ENCODE data around the gene ARRDC2. TPM values are rescaled to one million over a fixed set of nuclear protein-coding genes. Genes with fewer than 3 reads are reported as not detected.

The ARRDC2 gene
- total and polyA plus RNA-seq, 3 experiments from 2014 or later = 33.5 to 45.8 (median 37.1) TPM

DNA sequence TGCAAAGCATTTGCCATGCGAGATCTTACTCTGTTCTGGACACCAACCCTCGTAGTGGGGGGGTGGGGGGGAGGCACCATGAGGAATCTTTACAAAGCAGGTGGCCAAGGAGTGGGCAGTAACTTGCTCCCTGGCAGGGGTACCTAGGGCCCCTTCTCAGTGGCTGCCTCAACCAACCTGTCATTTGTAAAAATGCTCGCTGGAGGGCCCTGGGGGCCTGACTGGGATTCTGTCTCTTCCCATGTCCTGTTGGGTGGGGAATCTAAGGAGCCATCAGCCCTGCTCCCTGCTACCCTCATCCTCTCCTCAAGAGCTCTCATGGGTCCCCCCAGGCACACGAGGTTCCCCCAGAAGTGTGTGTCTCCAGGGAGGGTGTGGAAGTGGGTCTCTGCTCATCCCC lies 39.6 kb upstream of the ARRDC2 start:
- H3K27me3 ChIP-seq (ENCODE audit: insufficient read depth, low read length, poor library complexity, severe bottlenecking) = peaks cover 18% of the 10 kb centered on the region
- peaks cover 7 to 12% (median 8%) of the 10 kb centered on the region in 3 donors for H3K4me1 Mint-ChIP-seq
- no peaks in the 10 kb centered on the region for H3K36me3 Mint-ChIP-seq
- CTCF ChIA-PET = interaction anchor here (1.0 kb wide), 1 partner anchor 22 kb away, joined by 3 read pairs; no protein-coding TSS in a partner anchor
- DNase-seq = no peak
- peaks cover 0 to 2% (median 0%) of the 10 kb centered on the region in 5 donors for H3K9me3 Mint-ChIP-seq
- no peaks in the 10 kb centered on the region for H3K36me3 ChIP-seq (ENCODE audit: insufficient read depth, low read length)
- peaks cover 41 to 48% of the 10 kb centered on the region in 2 donors for H3K27me3 Mint-ChIP-seq
- POLR2A ChIA-PET = no interaction called here
- no peaks in the 10 kb centered on the region for H3K9me3 ChIP-seq (ENCODE audit: low read length)
- H3K4me3 Mint-ChIP-seq = no peak overlapping the region
- H3K27ac Mint-ChIP-seq = no peak overlapping the region
- no peak overlapping the region for H3K27ac ChIP-seq (ENCODE audit: low read depth, low read length)
- no peak overlapping the region for H3K4me3 ChIP-seq (ENCODE audit: low read length)
- H3K4me1 ChIP-seq (ENCODE audit: insufficient read depth, low read length) = no peaks in the 10 kb centered on the region

GRCh38 chr19:17969096-17969792 lies 38.7 kb upstream of the ARRDC2 start:
- H3K4me3 ChIP-seq (ENCODE audit: low read length) = no peak overlapping the region

GRCh38 chr19:17972230-17972629 lies 35.7 kb upstream of the ARRDC2 start:
- Histone ChIP-seq H3K27me3 (ENCODE audit: insufficient read depth, low read length, poor library complexity, severe bottlenecking) (peaks cover 5% of the 10 kb centered on the region), H3K36me3 (ENCODE audit: insufficient read depth, low read length) (no peaks in the 10 kb centered on the region), H3K9me3 (ENCODE audit: low read length) (no peaks in the 10 kb centered on the region), H3K27ac (ENCODE audit: low read depth, low read length) (no peak overlapping the region), H3K4me3 (ENCODE audit: low read length) (no peak overlapping the region), H3K4me1 (ENCODE audit: insufficient read depth, low read length) (no peaks in the 10 kb centered on the region)
- no peak overlapping the region for H3K27ac Mint-ChIP-seq
- DNase-seq = no peak
- peaks cover 2 to 3% (median 3%) of the 10 kb centered on the region in 3 donors for H3K4me1 Mint-ChIP-seq
- no peak overlapping the region for H3K4me3 Mint-ChIP-seq
- H3K9me3 Mint-ChIP-seq = peaks cover 0 to 2% (median 0%) of the 10 kb centered on the region in 5 donors
- no peaks in the 10 kb centered on the region for H3K36me3 Mint-ChIP-seq
- CTCF ChIA-PET = no interaction called here
- POLR2A ChIA-PET = no interaction called here
- peaks cover 17 to 18% of the 10 kb centered on the region in 2 donors for H3K27me3 Mint-ChIP-seq

More at GRCh38 chr19:17969096-17969792, 38.7 kb upstream of the ARRDC2 start:
- H3K9me3 ChIP-seq (ENCODE audit: low read length) = no peaks in the 10 kb centered on the region
- DNase-seq = no peak
- Mint-ChIP-seq H3K9me3 (peaks cover 0 to 2% (median 0%) of the 10 kb centered on the region in 5 donors), H3K36me3 (no peaks in the 10 kb centered on the region), H3K27me3 (peaks cover 36 to 39% of the 10 kb centered on the region in 2 donors), H3K27ac (no peak overlapping the region), H3K4me1 (peaks cover 7 to 12% (median 8%) of the 10 kb centered on the region in 3 donors), H3K4me3 (no peak overlapping the region)
- H3K27me3 ChIP-seq (ENCODE audit: insufficient read depth, low read length, poor library complexity, severe bottlenecking) = peaks cover 18% of the 10 kb centered on the region
- CTCF ChIA-PET = interaction anchor here (1.0 kb wide), 1 partner anchor 23 kb away, joined by 3 read pairs; no protein-coding TSS in a partner anchor
- POLR2A ChIA-PET = no interaction called here
- H3K4me1 ChIP-seq (ENCODE audit: insufficient read depth, low read length) = no peaks in the 10 kb centered on the region
- H3K27ac ChIP-seq (ENCODE audit: low read depth, low read length) = peak overlapping the region; percentile 51
- H3K36me3 ChIP-seq (ENCODE audit: insufficient read depth, low read length) = no peaks in the 10 kb centered on the region

- H3K4me1 ChIP-seq (ENCODE audit: insufficient read depth, low read length) = no peaks in the 10 kb centered on the region
- Mint-ChIP-seq H3K36me3 (no peaks in the 10 kb centered on the region), H3K4me1 (no peaks in the 10 kb centered on the region), H3K27ac (no peak overlapping the region), H3K9me3 (no peaks in the 10 kb centered on the region), H3K4me3 (no peak overlapping the region), H3K27me3 (peaks cover 12 to 15% of the 10 kb centered on the region in 2 donors)
- no peaks in the 10 kb centered on the region for H3K36me3 ChIP-seq (ENCODE audit: insufficient read depth, low read length)
- no peak for DNase-seq
- H3K9me3 ChIP-seq (ENCODE audit: low read length) = no peaks in the 10 kb centered on the region
- CTCF ChIA-PET = no interaction called here
- no peak overlapping the region for H3K4me3 ChIP-seq (ENCODE audit: low read length)
- POLR2A ChIA-PET = no interaction called here
- no peak overlapping the region for H3K27ac ChIP-seq (ENCODE audit: low read depth, low read length)
- H3K27me3 ChIP-seq (ENCODE audit: insufficient read depth, low read length, poor library complexity, severe bottlenecking) = no peaks in the 10 kb centered on the region
Observed at GRCh38 chr19:17973759-17974158, 34.2 kb upstream of the ARRDC2 start.

DNA sequence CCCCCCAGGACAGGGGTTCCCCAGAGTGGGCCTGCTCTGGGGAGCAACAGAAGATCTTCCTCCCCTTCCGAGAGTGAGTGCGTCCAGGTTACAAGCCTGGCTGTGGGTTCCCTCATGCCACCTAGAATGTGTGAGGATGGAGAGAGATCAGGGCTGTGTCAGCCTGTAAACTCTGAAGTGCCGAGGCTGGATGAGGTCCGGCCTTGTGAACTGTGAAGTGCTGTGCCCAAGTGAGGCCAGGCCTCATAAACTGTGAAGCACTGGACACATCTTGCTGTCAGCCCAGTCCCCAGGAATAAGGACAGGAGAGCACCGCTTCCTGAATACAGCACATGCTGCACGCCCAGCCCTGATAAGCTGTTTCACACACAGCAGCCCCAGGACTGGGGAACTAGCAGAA lies 33.4 kb upstream of the ARRDC2 start:
- H3K36me3 Mint-ChIP-seq = no peaks in the 10 kb centered on the region
- POLR2A ChIA-PET = interaction anchor here (0.6 kb wide), 1 partner anchor 40 kb away, joined by 3 read pairs; no protein-coding TSS in a partner anchor
- H3K4me1 Mint-ChIP-seq = no peaks in the 10 kb centered on the region
- H3K36me3 ChIP-seq (ENCODE audit: insufficient read depth, low read length) = no peaks in the 10 kb centered on the region
- no peak for DNase-seq
- no peaks in the 10 kb centered on the region for H3K27me3 ChIP-seq (ENCODE audit: insufficient read depth, low read length, poor library complexity, severe bottlenecking)
- H3K9me3 ChIP-seq (ENCODE audit: low read length) = no peaks in the 10 kb centered on the region
- H3K4me1 ChIP-seq (ENCODE audit: insufficient read depth, low read length) = no peaks in the 10 kb centered on the region
- no peak overlapping the region for H3K4me3 Mint-ChIP-seq
- H3K9me3 Mint-ChIP-seq = no peaks in the 10 kb centered on the region
- no peak overlapping the region for H3K4me3 ChIP-seq (ENCODE audit: low read length)
- H3K27ac ChIP-seq (ENCODE audit: low read depth, low read length) = no peak overlapping the region
- H3K27ac Mint-ChIP-seq = no peak overlapping the region
- peaks cover 10 to 14% of the 10 kb centered on the region in 2 donors for H3K27me3 Mint-ChIP-seq
- CTCF ChIA-PET = no interaction called here

DNA sequence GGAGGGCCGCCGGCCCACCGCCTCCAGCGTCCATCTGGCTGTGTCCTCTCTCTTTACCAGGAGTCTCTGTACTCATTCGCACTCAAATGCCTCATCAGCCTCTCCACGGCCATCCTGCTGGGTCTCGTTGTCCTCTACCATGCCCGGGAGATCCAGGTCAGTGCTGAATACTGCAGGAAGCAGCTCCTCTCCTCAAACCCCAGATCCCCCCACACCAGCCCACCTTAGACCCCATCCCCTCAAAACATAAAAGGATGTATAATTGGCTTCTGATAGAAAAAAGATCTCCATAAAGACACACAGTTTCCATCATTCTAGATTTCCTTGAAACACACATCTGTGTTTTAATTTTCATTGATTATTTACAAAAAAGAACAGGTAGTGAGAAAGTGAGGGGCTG lies 32.9 kb upstream of the ARRDC2 start:
- no peak for DNase-seq
- H3K4me3 ChIP-seq (ENCODE audit: low read length) = no peak overlapping the region
- H3K36me3 Mint-ChIP-seq = no peaks in the 10 kb centered on the region
- POLR2A ChIA-PET = no interaction called here
- no peaks in the 10 kb centered on the region for H3K4me1 ChIP-seq (ENCODE audit: insufficient read depth, low read length)
- H3K4me1 Mint-ChIP-seq = no peaks in the 10 kb centered on the region
- no peaks in the 10 kb centered on the region for H3K9me3 ChIP-seq (ENCODE audit: low read length)
- H3K36me3 ChIP-seq (ENCODE audit: insufficient read depth, low read length) = no peaks in the 10 kb centered on the region
- H3K4me3 Mint-ChIP-seq = no peak overlapping the region
- CTCF ChIA-PET = no interaction called here
- no peaks in the 10 kb centered on the region for H3K9me3 Mint-ChIP-seq
- H3K27ac Mint-ChIP-seq = no peak overlapping the region
- H3K27ac ChIP-seq (ENCODE audit: low read depth, low read length) = no peak overlapping the region
- H3K27me3 Mint-ChIP-seq = peaks cover 7 to 16% of the 10 kb centered on the region in 2 donors
- no peaks in the 10 kb centered on the region for H3K27me3 ChIP-seq (ENCODE audit: insufficient read depth, low read length, poor library complexity, severe bottlenecking)

- Histone ChIP-seq H3K36me3 (ENCODE audit: insufficient read depth, low read length) (no peaks in the 10 kb centered on the region), H3K27me3 (ENCODE audit: insufficient read depth, low read length, poor library complexity, severe bottlenecking) (no peaks in the 10 kb centered on the region), H3K9me3 (ENCODE audit: low read length) (no peaks in the 10 kb centered on the region), H3K4me3 (ENCODE audit: low read length) (no peak overlapping the region), H3K4me1 (ENCODE audit: insufficient read depth, low read length) (no peaks in the 10 kb centered on the region), H3K27ac (ENCODE audit: low read depth, low read length) (no peak overlapping the region)
- no peaks in the 10 kb centered on the region for H3K4me1 Mint-ChIP-seq
- CTCF ChIA-PET = no interaction called here
- H3K27me3 Mint-ChIP-seq = peaks cover 12 to 21% of the 10 kb centered on the region in 2 donors
- POLR2A ChIA-PET = no interaction called here
- no peak overlapping the region for H3K4me3 Mint-ChIP-seq
- peak overlapping the region in 1 of 8 donors; percentile 57 for H3K27ac Mint-ChIP-seq
- DNase-seq = no peak
- no peaks in the 10 kb centered on the region for H3K36me3 Mint-ChIP-seq
- H3K9me3 Mint-ChIP-seq = no peaks in the 10 kb centered on the region
Observed at GRCh38 chr19:17977021-17977420, 30.9 kb upstream of the ARRDC2 start.

GRCh38 chr19:17977488-17977887 lies 30.5 kb upstream of the ARRDC2 start:
- no peak overlapping the region for H3K4me3 ChIP-seq (ENCODE audit: low read length)
- H3K27me3 Mint-ChIP-seq = peaks cover 12 to 19% of the 10 kb centered on the region in 2 donors
- H3K36me3 ChIP-seq (ENCODE audit: insufficient read depth, low read length) = no peaks in the 10 kb centered on the region
- H3K36me3 Mint-ChIP-seq = no peaks in the 10 kb centered on the region
- no peak overlapping the region for H3K27ac ChIP-seq (ENCODE audit: low read depth, low read length)
- H3K4me1 ChIP-seq (ENCODE audit: insufficient read depth, low read length) = no peaks in the 10 kb centered on the region
- no peaks in the 10 kb centered on the region for H3K9me3 Mint-ChIP-seq
- POLR2A ChIA-PET = interaction anchor here (0.7 kb wide), 1 partner anchor 225 kb away, joined by 6 read pairs; no protein-coding TSS in a partner anchor
- H3K27ac Mint-ChIP-seq = no peak overlapping the region
- CTCF ChIA-PET = no interaction called here
- H3K27me3 ChIP-seq (ENCODE audit: insufficient read depth, low read length, poor library complexity, severe bottlenecking) = no peaks in the 10 kb centered on the region
- no peak overlapping the region for H3K4me3 Mint-ChIP-seq
- DNase-seq = no peak
- no peaks in the 10 kb centered on the region for H3K4me1 Mint-ChIP-seq
- H3K9me3 ChIP-seq (ENCODE audit: low read length) = no peaks in the 10 kb centered on the region
